Stomach (tissue), 9 donors: Measurements from ENCODE around the gene ANLN. TPM values are rescaled to one million over a fixed set of nuclear protein-coding genes. Genes with fewer than 3 reads are reported as not detected.

Experiments used
- DNase-seq, 2 donors: peaks; one replicate each; pipeline versions ENCODE4 v3.0.0 to v3.0.0-alpha.2; 2013 to 2019
- H3K27ac ChIP-seq, 5 donors: fragments of 200-600 bp in 4 of 5; sonication (generic) in 4 of 5; one replicate each; pipeline ENCODE4 v1.5.1; 2013 to 2019; ENCODE audit warnings: mild to moderate bottlenecking in 1 of 5, moderate library complexity in 1 of 5
- H3K27me3 ChIP-seq, 3 donors: fragments of 200-600 bp; sonication (generic); one replicate each; pipeline ENCODE4 v1.5.1; 2017 to 2019; ENCODE audit warnings: mixed run types in 1 of 3
- H3K36me3 ChIP-seq, 4 donors: fragments of 200-600 bp; sonication (generic); 1 replicate in 3 of 4; 2 replicates in 1 of 4; pipeline ENCODE4 v1.5.1; 2016 to 2019
- H3K4me1 ChIP-seq, 4 donors: fragments of 200-600 bp; sonication (generic); one replicate each; pipeline ENCODE4 v1.5.1; 2016 to 2019
- H3K4me3 ChIP-seq, 4 donors: fragments of 200-600 bp; sonication (generic) in 3 of 4; one replicate each; pipeline ENCODE4 v1.5.1; 2016 to 2019; ENCODE audit warnings: mild to moderate bottlenecking in 1 of 4
- H3K9me3 ChIP-seq, 4 donors: fragments of 200-600 bp; sonication (generic); one replicate each; pipeline ENCODE4 v1.5.1; 2016 to 2019
- EP300 ChIP-seq: sonication (generic); formaldehyde crosslinking; IDR thresholded peaks from one replicate; pipeline ENCODE4 v1.6.1; 2017; ENCODE audit warnings: antibody characterized with exemption
- POLR2A ChIP-seq, 4 donors: fragments of 450-650 bp; IDR thresholded peaks; one replicate each; pipeline ENCODE4 v1.6.1; 2016; ENCODE audit warnings: antibody characterized with exemption in 4 of 4, control low read depth in 2 of 4, mild to moderate bottlenecking in 1 of 4, moderate library complexity in 1 of 4
- POLR2AphosphoS5 ChIP-seq, 3 donors: sonication (generic); formaldehyde crosslinking; IDR thresholded peaks; one replicate each; pipeline ENCODE4 v1.6.1; 2016; ENCODE audit warnings: antibody characterized with exemption in 3 of 3
- WGBS, 5 donors: extraction: QIAGEN DNeasy Blood & Tissue Kit in 3 of 5; methylation state at CpG; one replicate each; pipeline versions ENCODE4 v1.1.5 to v1.1.7; 2013 to 2018; 5-methylcytosine and 5-hydroxymethylcytosine counted together
- intact Hi-C: fragments of 100-400 bp; cut with DNase I; formaldehyde crosslinking; loops from one replicate; pipeline ENCODE4 v1.15.1; 2023; ENCODE audit warnings: low total_unique reads
- polyA plus RNA-seq, 3 donors: library from polyadenylated mRNA; stranded (reverse); fragments of 200-250 nt; gene quantifications; one replicate each; pipeline ENCODE4 v1.2.3, GENCODE V29; 2013
- total RNA-seq, 5 donors: library from RNA; depleted of rRNA; stranded (reverse); fragments of >200 nt; gene quantifications; one replicate each; pipeline versions ENCODE4 v1.1.0 to v1.2.3, GENCODE V29; 2014 to 2016
- TF ChIP-seq, protein P1 (sequence below), 7 experiments: fragments of 450-650 bp in 4 of 7; fragments of 200-600 bp in 3 of 7; sonication (generic) in 3 of 7; IDR thresholded peaks; one replicate each; pipeline ENCODE4 v1.5.1; 2016 to 2019; ENCODE audit warnings: antibody characterized with exemption in 7 of 7, control low read depth in 2 of 7, mild to moderate bottlenecking in 1 of 7
- donor health status: healthy with polysubstance abuse.
- donor health status: Bipolar disorder and iron deficiency.
- donor health status: healthy.

Gene ANLN
- total and polyA plus RNA-seq, 8 donors, result 3.5 to 25.2 (median 12.6) TPM

DNA sequence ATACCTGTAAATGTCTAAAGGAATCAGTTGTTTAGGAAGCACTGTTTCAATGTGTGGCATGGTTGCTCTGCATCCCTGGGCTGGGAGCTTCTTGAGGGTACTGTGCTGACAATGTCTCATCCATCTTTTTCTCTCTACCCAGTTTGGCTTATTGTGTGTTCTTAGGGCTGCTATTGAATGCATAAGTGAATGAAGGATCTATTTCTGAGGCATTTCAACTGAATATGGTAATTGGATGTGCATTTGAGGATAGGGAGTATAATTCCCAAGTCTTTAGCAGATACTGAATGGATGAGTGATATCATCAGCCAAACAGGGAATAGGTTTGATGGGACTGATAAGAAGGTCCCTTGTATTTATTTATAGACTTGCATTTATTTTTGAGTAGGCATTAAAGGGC lies 64.1 kb downstream of the ANLN start:
- no peaks in the 10 kb centered on the region for H3K9me3 ChIP-seq
- no peak overlapping the region for H3K27ac ChIP-seq
- intact Hi-C loops, result no loop called here
- no peak for TF ChIP-seq POLR2A (IDR thresholded peaks at IDR 0.05)
- no peak for TF ChIP-seq EP300
- TF ChIP-seq, protein P1, sequence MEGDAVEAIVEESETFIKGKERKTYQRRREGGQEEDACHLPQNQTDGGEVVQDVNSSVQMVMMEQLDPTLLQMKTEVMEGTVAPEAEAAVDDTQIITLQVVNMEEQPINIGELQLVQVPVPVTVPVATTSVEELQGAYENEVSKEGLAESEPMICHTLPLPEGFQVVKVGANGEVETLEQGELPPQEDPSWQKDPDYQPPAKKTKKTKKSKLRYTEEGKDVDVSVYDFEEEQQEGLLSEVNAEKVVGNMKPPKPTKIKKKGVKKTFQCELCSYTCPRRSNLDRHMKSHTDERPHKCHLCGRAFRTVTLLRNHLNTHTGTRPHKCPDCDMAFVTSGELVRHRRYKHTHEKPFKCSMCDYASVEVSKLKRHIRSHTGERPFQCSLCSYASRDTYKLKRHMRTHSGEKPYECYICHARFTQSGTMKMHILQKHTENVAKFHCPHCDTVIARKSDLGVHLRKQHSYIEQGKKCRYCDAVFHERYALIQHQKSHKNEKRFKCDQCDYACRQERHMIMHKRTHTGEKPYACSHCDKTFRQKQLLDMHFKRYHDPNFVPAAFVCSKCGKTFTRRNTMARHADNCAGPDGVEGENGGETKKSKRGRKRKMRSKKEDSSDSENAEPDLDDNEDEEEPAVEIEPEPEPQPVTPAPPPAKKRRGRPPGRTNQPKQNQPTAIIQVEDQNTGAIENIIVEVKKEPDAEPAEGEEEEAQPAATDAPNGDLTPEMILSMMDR (IDR thresholded peaks at IDR 0.05), result no peak
- no peak for TF ChIP-seq POLR2AphosphoS5 (IDR thresholded peaks at IDR 0.05)
- no peaks in the 10 kb centered on the region for H3K36me3 ChIP-seq
- no peak for DNase-seq
- H3K27me3 ChIP-seq, result no peaks in the 10 kb centered on the region
- H3K4me1 ChIP-seq, result peaks cover 0 to 9% (median 2%) of the 10 kb centered on the region in 4 donors
- no peak overlapping the region for H3K4me3 ChIP-seq

DNA sequence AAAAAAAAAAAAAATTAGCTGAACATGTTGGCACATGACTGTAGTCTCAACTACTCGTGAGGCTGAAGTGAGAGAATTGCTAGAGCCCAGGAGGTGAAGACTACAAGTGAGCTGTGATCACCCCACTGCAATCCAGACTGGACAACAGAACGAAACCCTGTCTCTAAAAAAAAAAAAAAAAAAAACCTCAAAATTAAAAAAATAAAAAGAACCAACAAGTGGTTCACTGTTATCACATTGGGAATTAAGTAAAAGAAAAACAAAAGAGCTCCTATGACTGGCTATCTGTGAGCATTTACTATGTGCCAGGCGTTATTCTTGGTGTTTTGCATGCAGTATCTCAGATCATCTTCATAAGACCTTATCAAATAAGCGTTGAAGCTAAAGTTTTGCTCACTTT lies 66.0 kb downstream of the ANLN start:
- no peaks in the 10 kb centered on the region for H3K27me3 ChIP-seq
- H3K9me3 ChIP-seq, result no peaks in the 10 kb centered on the region
- H3K4me3 ChIP-seq, result no peak overlapping the region
- no peaks in the 10 kb centered on the region for H3K36me3 ChIP-seq
- 89 to 95% (median 94%) methylated on average over 4 of the region's 4 CpGs for WGBS, 5 donors
- no peaks in the 10 kb centered on the region for H3K4me1 ChIP-seq
- no peak for DNase-seq
- TF ChIP-seq, protein P1 (IDR thresholded peaks at IDR 0.05), result no peak
- TF ChIP-seq POLR2AphosphoS5 (IDR thresholded peaks at IDR 0.05), result no peak
- TF ChIP-seq POLR2A (IDR thresholded peaks at IDR 0.05), result no peak
- no peak for TF ChIP-seq EP300
- intact Hi-C loops, result no loop called here
- no peak overlapping the region for H3K27ac ChIP-seq

DNA sequence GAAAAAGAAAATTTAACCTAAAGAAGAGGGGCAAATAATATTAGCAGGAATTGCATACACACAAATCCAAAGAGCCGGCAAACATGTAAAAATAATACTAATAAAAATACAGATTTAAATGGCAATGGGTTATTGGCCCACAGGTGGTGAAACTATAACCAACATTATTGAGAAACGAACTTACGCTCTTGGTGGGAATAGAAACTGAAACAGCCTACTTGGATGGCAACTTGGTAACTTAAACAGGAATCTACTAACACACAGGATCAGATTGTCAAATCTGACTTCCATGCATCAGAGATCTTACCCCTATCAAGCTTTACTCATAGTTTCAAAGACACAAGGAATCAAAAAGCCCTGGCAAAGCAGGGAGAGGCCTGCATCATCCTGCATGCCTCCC lies 66.5 kb downstream of the ANLN start:
- Histone ChIP-seq H3K36me3 (no peaks in the 10 kb centered on the region), H3K27ac (no peak overlapping the region), H3K4me1 (no peaks in the 10 kb centered on the region), H3K4me3 (no peak overlapping the region), H3K27me3 (no peaks in the 10 kb centered on the region), H3K9me3 (no peaks in the 10 kb centered on the region)
- WGBS, 5 donors, result 80 to 95% (median 90%) methylated on average over 3 of the region's 3 CpGs
- DNase-seq, result no peak
- TF ChIP-seq, protein P1 (IDR thresholded peaks at IDR 0.05), result no peak
- TF ChIP-seq POLR2AphosphoS5 (IDR thresholded peaks at IDR 0.05) (no peak), EP300 (no peak), POLR2A (IDR thresholded peaks at IDR 0.05) (no peak)
- intact Hi-C loops, result no loop called here

DNA sequence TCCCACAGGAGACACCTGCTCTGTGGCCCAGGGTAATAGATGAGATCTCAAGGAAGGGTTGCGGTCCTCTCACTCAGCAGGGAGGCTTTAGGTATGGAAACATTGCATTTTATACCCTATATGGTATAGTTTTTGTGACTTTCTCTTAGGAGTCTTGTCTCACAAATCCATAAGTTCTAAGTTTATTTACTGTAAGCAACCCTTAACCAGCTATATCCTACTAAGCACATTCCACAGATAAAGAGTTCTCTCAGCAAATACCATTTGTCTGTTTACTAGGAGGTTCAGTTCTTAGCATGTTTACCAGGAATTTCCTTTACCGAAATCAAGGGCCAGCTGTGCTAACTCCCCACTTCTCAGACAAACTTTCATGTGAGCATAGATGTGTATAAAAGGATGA lies 66.9 kb downstream of the ANLN start:
- H3K4me3 ChIP-seq, result no peak overlapping the region
- H3K4me1 ChIP-seq, result no peaks in the 10 kb centered on the region
- H3K27me3 ChIP-seq, result no peaks in the 10 kb centered on the region
- no peaks in the 10 kb centered on the region for H3K9me3 ChIP-seq
- intact Hi-C loops, result no loop called here
- no peak overlapping the region for H3K27ac ChIP-seq
- H3K36me3 ChIP-seq, result no peaks in the 10 kb centered on the region
- TF ChIP-seq, protein P1 (IDR thresholded peaks at IDR 0.05), result no peak
- TF ChIP-seq POLR2AphosphoS5 (IDR thresholded peaks at IDR 0.05) (no peak), POLR2A (IDR thresholded peaks at IDR 0.05) (no peak), EP300 (no peak)
- 84 to 90% (median 86%) methylated on average over 2 of the region's 2 CpGs for WGBS, 5 donors
- no peak for DNase-seq
